Smooth muscle cell (in vitro differentiated cells): Measurements from ENCODE around the gene NCKAP5. TPM values are rescaled to one million over a fixed set of nuclear protein-coding genes. Genes with fewer than 3 reads are reported as not detected.

Experiments used
- DNase-seq: peaks from one replicate; lab custom pipeline; 2025; ENCODE audit not compliant: unreplicated experiment; lab: John Stamatoyannopoulos, UW
- H2AFZ ChIP-seq: fragments of 200-600 bp; sonication (generic); 2 replicates; pipeline ENCODE4 v1.6.0; 2016; ENCODE audit warnings: antibody characterized with exemption, low read depth, mild to moderate bottlenecking
- H3F3A ChIP-seq: fragments of 200-600 bp; sonication (generic); 2 replicates; pipeline ENCODE4 v1.6.0; 2017; ENCODE audit warnings: antibody characterized with exemption, low read depth
- H3K27ac ChIP-seq: fragments of 200-600 bp; sonication (generic); 2 replicates; pipeline ENCODE4 v1.5.1; 2016; ENCODE audit warnings: low read depth, mild to moderate bottlenecking
- H3K27me3 ChIP-seq: fragments of 200-600 bp; sonication (generic); 2 replicates; pipeline ENCODE4 v1.6.1; 2016; ENCODE audit warnings: low read depth, mild to moderate bottlenecking
- H3K36me3 ChIP-seq: fragments of 200-600 bp; sonication (generic); 2 replicates; pipeline ENCODE4 v1.5.1; 2016; ENCODE audit warnings: low read depth
- H3K4me1 ChIP-seq: fragments of 200-600 bp; sonication (generic); 2 replicates; pipeline ENCODE4 v1.5.1; 2016; ENCODE audit warnings: low read depth
- H3K4me2 ChIP-seq: fragments of 200-600 bp; sonication (generic); 2 replicates; pipeline ENCODE4 v1.6.0; 2016; ENCODE audit warnings: mild to moderate bottlenecking
- H3K4me3 ChIP-seq: fragments of 200-600 bp; sonication (generic); 2 replicates; pipeline ENCODE4 v1.5.1; 2016; ENCODE audit warnings: mild to moderate bottlenecking
- H3K79me2 ChIP-seq: fragments of 200-600 bp; sonication (generic); 2 replicates; pipeline ENCODE4 v1.6.0; 2016; ENCODE audit warnings: low read depth, mild to moderate bottlenecking
- H3K9ac ChIP-seq: fragments of 200-600 bp; sonication (generic); 2 replicates; pipeline ENCODE4 v1.6.0; 2016; ENCODE audit warnings: low read depth
- H3K9me3 ChIP-seq: fragments of 200-600 bp; sonication (generic); replicated peaks from 2 replicates; pipeline ENCODE4 v1.5.1; 2016; ENCODE audit warnings: low read depth
- H4K20me1 ChIP-seq: fragments of 200-600 bp; sonication (generic); 2 replicates; pipeline ENCODE4 v1.6.0; 2016; ENCODE audit warnings: low read depth
- WGBS: methylation state at CpG from one replicate; pipeline ENCODE4 v1.1.7; 2016; ENCODE audit warnings: low lambda C conversion rate; 5-methylcytosine and 5-hydroxymethylcytosine counted together
- polyA plus RNA-seq: library from polyadenylated mRNA; unstranded; fragments of >200 nt; fragmentation: Nextera tagmentation; extraction: Ambion mirVana; gene quantifications from 2 replicates; pipeline ENCODE4 v1.2.1, GENCODE V29; 2016
- total RNA-seq: library from RNA; depleted of rRNA; stranded (reverse); fragments of >200 nt; gene quantifications from 2 replicates; pipeline ENCODE4 v1.2.3, GENCODE V29; 2014
- TF ChIP-seq, protein P1 (sequence below): fragments of 200-600 bp; sonication (generic); IDR thresholded peaks from 2 replicates; pipeline ENCODE4 v1.5.1; 2017; ENCODE audit warnings: borderline replicate concordance, mild to moderate bottlenecking, antibody characterized with exemption; ENCODE audit not compliant: insufficient read depth, poor library complexity, severe bottlenecking

NCKAP5 gene
- total and polyA plus RNA-seq, 2 experiments from 2014 or later: 4.6 to 9.5 TPM

DNA sequence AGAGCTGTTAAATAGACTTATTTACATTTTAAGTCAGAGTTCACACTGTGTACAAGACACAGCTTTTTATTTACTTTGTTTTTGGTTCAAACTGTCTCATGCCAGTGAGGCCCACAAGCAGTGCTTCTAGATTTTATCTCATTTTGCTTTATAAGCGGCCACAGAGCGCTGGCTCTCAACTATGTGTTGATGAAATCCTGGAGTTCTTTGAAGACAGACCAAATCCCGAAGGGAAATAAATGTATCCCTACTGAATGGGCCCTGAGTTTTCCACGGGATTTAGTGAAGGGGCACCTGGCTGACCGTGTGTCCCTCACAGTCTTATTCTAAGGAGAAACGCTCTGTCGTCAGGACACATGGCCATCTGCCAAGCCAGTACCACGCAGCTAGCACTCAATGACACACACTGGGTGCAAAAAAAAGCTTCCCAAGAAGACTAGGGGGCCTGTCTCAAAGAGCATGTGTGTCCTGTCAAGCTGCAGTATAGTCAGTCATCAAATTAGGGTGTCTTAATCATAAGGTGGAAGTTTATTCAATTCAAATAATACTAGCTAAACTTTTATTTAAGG, 921.6 kb downstream of the NCKAP5 start:
- WGBS: 51% methylated on average over 8 of the region's 8 CpGs
- H2AFZ ChIP-seq: no peak overlapping the region
- H3K9ac ChIP-seq: no peak overlapping the region
- no peaks in the 10 kb centered on the region for H3K4me1 ChIP-seq
- H3K36me3 ChIP-seq: no peaks in the 10 kb centered on the region
- H3K4me3 ChIP-seq: no peak overlapping the region
- no peaks in the 10 kb centered on the region for H3K79me2 ChIP-seq
- TF ChIP-seq, protein P1, sequence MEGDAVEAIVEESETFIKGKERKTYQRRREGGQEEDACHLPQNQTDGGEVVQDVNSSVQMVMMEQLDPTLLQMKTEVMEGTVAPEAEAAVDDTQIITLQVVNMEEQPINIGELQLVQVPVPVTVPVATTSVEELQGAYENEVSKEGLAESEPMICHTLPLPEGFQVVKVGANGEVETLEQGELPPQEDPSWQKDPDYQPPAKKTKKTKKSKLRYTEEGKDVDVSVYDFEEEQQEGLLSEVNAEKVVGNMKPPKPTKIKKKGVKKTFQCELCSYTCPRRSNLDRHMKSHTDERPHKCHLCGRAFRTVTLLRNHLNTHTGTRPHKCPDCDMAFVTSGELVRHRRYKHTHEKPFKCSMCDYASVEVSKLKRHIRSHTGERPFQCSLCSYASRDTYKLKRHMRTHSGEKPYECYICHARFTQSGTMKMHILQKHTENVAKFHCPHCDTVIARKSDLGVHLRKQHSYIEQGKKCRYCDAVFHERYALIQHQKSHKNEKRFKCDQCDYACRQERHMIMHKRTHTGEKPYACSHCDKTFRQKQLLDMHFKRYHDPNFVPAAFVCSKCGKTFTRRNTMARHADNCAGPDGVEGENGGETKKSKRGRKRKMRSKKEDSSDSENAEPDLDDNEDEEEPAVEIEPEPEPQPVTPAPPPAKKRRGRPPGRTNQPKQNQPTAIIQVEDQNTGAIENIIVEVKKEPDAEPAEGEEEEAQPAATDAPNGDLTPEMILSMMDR: no peak
- no peak for DNase-seq
- H3K27me3 ChIP-seq: no peaks in the 10 kb centered on the region
- H3K4me2 ChIP-seq: no peak overlapping the region
- no peak overlapping the region for H3K27ac ChIP-seq
- H3K9me3 ChIP-seq: no peaks in the 10 kb centered on the region
- H3F3A ChIP-seq: no peaks in the 10 kb centered on the region
- H4K20me1 ChIP-seq: no peaks in the 10 kb centered on the region

DNA sequence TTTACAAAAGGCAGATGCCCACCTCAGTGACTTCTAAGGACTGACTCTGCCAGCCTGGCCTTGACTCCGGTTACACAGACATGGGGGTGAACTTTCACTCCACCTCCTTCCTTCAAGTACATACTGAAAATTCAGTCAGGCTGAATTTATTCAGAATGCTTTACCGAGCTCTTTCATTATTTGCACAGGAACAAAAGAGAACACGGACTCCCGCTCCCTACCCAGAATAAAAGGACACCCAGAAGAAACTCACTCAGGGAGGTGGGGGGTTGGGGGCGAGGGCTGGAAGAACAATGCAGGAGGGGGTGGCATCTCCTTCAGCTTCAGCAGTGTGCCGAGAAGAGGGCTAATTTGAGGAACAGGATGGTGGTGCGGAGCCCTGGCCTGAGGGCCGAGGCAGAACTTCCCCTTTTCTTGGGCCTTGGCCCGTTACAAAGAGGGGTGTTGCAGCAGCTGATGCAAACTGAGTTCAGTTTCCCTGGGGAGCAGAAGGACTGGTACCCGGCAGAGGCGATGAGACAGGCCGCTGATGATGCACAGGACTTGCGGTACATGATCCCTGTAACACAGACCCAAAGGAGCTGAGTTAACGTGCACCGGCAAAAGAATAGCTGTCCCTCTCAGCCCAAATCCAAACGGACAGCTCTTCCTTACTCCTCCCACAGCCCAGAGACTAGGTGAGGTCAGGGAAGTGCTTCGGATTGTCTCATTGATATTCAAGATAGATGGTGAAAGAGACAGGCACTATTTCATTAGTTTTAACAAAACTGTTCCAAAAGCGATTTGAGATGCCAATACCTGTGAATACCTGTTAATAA, 922.3 kb downstream of the NCKAP5 start:
- H3K4me2 ChIP-seq: no peak overlapping the region
- no peaks in the 10 kb centered on the region for H3K4me1 ChIP-seq
- H2AFZ ChIP-seq: no peak overlapping the region
- no peak for DNase-seq
- no peaks in the 10 kb centered on the region for H3K27me3 ChIP-seq
- H4K20me1 ChIP-seq: no peaks in the 10 kb centered on the region
- no peaks in the 10 kb centered on the region for H3K79me2 ChIP-seq
- TF ChIP-seq, protein P1: no peak
- H3K9me3 ChIP-seq: no peaks in the 10 kb centered on the region
- no peaks in the 10 kb centered on the region for H3F3A ChIP-seq
- H3K9ac ChIP-seq: no peak overlapping the region
- H3K27ac ChIP-seq: no peak overlapping the region
- H3K36me3 ChIP-seq: no peaks in the 10 kb centered on the region
- 91% methylated on average over 18 of the region's 18 CpGs for WGBS
- no peak overlapping the region for H3K4me3 ChIP-seq

DNA sequence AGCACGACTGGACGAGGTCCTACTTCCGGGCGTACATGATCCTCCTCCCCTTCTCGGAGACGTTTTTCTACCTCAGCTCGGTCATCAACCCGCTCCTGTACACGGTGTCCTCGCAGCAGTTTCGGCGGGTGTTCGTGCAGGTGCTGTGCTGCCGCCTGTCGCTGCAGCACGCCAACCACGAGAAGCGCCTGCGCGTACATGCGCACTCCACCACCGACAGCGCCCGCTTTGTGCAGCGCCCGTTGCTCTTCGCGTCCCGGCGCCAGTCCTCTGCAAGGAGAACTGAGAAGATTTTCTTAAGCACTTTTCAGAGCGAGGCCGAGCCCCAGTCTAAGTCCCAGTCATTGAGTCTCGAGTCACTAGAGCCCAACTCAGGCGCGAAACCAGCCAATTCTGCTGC, 923.1 kb downstream of the NCKAP5 start:
- TF ChIP-seq, protein P1: no peak
- no peak overlapping the region for H3K4me3 ChIP-seq
- no peaks in the 10 kb centered on the region for H3F3A ChIP-seq
- 98% methylated on average over 32 of the region's 35 CpGs for WGBS
- H3K4me2 ChIP-seq: no peak overlapping the region
- no peaks in the 10 kb centered on the region for H3K27me3 ChIP-seq
- H3K4me1 ChIP-seq: no peaks in the 10 kb centered on the region
- no peak overlapping the region for H3K9ac ChIP-seq
- no peaks in the 10 kb centered on the region for H3K36me3 ChIP-seq
- H4K20me1 ChIP-seq: no peaks in the 10 kb centered on the region
- no peaks in the 10 kb centered on the region for H3K9me3 ChIP-seq
- no peak overlapping the region for H2AFZ ChIP-seq
- no peak for DNase-seq
- H3K27ac ChIP-seq: no peak overlapping the region
- no peaks in the 10 kb centered on the region for H3K79me2 ChIP-seq
